ENCODE data around the gene CDC37L1. TPM values are rescaled to one million over a fixed set of nuclear protein-coding genes. Genes with fewer than 3 reads are reported as not detected.

CDC37L1 gene
- total and polyA plus RNA-seq, 9 of the 15 experiments (the other 6 are each of a cell fraction or from before 2014, with no cell fraction given): 1.5 to 7.9 (median 6.0) TPM

- TF ChIP-seq ZBTB40 (IDR thresholded peaks at IDR 0.05) (no peak), ZBTB40 (CRISPR knock-in tag; IDR thresholded peaks at IDR 0.05) (no peak), TEAD4 (IDR thresholded peaks at IDR 0.05; ENCODE audit: low read length) (no peak), TEAD4 (CRISPR knock-in tag; IDR thresholded peaks at IDR 0.05; ENCODE audit: borderline replicate concordance) (no peak), TRIM24 (IDR thresholded peaks at IDR 0.05) (no peak), SRSF7 (optimal IDR thresholded peaks at IDR 0.05; ENCODE audit: low read depth, low read length) (no peak), ZNF436 (CRISPR knock-in tag; IDR thresholded peaks at IDR 0.05) (no peak), USF2 (CRISPR knock-in tag; IDR thresholded peaks at IDR 0.05) (no peak), CTCFL (IDR thresholded peaks at IDR 0.05; ENCODE audit: borderline replicate concordance, insufficient read depth, low read depth, low read length, poor library complexity, severe bottlenecking) (no peak), ZNF311 (CRISPR knock-in tag; IDR thresholded peaks at IDR 0.05) (no peak)
These were observed 14.0 kb upstream of the CDC37L1 start (continued) for GRCh38 chr9:4665357-4665756.
